ENCODE results near the gene TRAPPC6A. TPM values are rescaled to one million over a fixed set of nuclear protein-coding genes. Genes with fewer than 3 reads are reported as not detected.

TRAPPC6A gene
- total and polyA plus RNA-seq, 9 of the 15 experiments (the other 6 are each of a cell fraction or from before 2014, with no cell fraction given): 0.82 to 23.6 (median 11.6) TPM

- TF ChIP-seq TRIM25 (IDR thresholded peaks at IDR 0.05; ENCODE audit: borderline replicate concordance) (no peak), CBX3 (IDR thresholded peaks at IDR 0.05; ENCODE audit: borderline replicate concordance in 1 of 2, low read length in 2 of 2) (peak in 1 of 2 experiments; percentile 63; a peak in 1 of 3 replicates), SIN3A (IDR thresholded peaks at IDR 0.05; ENCODE audit: borderline replicate concordance in 2 of 2, control insufficient read depth in 1 of 2, low read depth in 2 of 2, low read length in 2 of 2) (peak in 1 of 2 experiments; percentile 18; a peak in 1 of 4 replicates), SP1 (CRISPR knock-in tag; IDR thresholded peaks at IDR 0.05) (no peak)
- TF ChIP-seq, protein P1, sequence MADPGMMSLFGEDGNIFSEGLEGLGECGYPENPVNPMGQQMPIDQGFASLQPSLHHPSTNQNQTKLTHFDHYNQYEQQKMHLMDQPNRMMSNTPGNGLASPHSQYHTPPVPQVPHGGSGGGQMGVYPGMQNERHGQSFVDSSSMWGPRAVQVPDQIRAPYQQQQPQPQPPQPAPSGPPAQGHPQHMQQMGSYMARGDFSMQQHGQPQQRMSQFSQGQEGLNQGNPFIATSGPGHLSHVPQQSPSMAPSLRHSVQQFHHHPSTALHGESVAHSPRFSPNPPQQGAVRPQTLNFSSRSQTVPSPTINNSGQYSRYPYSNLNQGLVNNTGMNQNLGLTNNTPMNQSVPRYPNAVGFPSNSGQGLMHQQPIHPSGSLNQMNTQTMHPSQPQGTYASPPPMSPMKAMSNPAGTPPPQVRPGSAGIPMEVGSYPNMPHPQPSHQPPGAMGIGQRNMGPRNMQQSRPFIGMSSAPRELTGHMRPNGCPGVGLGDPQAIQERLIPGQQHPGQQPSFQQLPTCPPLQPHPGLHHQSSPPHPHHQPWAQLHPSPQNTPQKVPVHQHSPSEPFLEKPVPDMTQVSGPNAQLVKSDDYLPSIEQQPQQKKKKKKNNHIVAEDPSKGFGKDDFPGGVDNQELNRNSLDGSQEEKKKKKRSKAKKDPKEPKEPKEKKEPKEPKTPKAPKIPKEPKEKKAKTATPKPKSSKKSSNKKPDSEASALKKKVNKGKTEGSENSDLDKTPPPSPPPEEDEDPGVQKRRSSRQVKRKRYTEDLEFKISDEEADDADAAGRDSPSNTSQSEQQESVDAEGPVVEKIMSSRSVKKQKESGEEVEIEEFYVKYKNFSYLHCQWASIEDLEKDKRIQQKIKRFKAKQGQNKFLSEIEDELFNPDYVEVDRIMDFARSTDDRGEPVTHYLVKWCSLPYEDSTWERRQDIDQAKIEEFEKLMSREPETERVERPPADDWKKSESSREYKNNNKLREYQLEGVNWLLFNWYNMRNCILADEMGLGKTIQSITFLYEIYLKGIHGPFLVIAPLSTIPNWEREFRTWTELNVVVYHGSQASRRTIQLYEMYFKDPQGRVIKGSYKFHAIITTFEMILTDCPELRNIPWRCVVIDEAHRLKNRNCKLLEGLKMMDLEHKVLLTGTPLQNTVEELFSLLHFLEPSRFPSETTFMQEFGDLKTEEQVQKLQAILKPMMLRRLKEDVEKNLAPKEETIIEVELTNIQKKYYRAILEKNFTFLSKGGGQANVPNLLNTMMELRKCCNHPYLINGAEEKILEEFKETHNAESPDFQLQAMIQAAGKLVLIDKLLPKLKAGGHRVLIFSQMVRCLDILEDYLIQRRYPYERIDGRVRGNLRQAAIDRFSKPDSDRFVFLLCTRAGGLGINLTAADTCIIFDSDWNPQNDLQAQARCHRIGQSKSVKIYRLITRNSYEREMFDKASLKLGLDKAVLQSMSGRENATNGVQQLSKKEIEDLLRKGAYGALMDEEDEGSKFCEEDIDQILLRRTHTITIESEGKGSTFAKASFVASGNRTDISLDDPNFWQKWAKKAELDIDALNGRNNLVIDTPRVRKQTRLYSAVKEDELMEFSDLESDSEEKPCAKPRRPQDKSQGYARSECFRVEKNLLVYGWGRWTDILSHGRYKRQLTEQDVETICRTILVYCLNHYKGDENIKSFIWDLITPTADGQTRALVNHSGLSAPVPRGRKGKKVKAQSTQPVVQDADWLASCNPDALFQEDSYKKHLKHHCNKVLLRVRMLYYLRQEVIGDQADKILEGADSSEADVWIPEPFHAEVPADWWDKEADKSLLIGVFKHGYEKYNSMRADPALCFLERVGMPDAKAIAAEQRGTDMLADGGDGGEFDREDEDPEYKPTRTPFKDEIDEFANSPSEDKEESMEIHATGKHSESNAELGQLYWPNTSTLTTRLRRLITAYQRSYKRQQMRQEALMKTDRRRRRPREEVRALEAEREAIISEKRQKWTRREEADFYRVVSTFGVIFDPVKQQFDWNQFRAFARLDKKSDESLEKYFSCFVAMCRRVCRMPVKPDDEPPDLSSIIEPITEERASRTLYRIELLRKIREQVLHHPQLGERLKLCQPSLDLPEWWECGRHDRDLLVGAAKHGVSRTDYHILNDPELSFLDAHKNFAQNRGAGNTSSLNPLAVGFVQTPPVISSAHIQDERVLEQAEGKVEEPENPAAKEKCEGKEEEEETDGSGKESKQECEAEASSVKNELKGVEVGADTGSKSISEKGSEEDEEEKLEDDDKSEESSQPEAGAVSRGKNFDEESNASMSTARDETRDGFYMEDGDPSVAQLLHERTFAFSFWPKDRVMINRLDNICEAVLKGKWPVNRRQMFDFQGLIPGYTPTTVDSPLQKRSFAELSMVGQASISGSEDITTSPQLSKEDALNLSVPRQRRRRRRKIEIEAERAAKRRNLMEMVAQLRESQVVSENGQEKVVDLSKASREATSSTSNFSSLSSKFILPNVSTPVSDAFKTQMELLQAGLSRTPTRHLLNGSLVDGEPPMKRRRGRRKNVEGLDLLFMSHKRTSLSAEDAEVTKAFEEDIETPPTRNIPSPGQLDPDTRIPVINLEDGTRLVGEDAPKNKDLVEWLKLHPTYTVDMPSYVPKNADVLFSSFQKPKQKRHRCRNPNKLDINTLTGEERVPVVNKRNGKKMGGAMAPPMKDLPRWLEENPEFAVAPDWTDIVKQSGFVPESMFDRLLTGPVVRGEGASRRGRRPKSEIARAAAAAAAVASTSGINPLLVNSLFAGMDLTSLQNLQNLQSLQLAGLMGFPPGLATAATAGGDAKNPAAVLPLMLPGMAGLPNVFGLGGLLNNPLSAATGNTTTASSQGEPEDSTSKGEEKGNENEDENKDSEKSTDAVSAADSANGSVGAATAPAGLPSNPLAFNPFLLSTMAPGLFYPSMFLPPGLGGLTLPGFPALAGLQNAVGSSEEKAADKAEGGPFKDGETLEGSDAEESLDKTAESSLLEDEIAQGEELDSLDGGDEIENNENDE (IDR thresholded peaks at IDR 0.05; ENCODE audit: low read depth, low read length): no peak
These were observed 24.5 kb downstream of the TRAPPC6A start (continued) for GRCh38 chr19:45153339-45154063.

All from K562 (cell line).